HepG2 (cell line): Measurements from ENCODE around the gene STC2. TPM values are rescaled to one million over a fixed set of nuclear protein-coding genes. Genes with fewer than 3 reads are reported as not detected.
A peak's percentile ranks its signal among the peaks of the same experiment; 100 is the strongest.

Experiments
- ATF5 ChIP-seq: sonication (generic); formaldehyde crosslinking; IDR thresholded peaks from 2 replicates; pipeline ENCODE4 v1.4.0; 2020; ENCODE audit warnings: mild to moderate bottlenecking, low read depth, missing genetic modification reagents
- BHLHE40 ChIP-seq: IDR thresholded peaks from 2 replicates; pipeline ENCODE4 v1.6.1; 2011; ENCODE audit warnings: low read length, improper control_type of control experiment
- DMTF1 ChIP-seq: sonication (generic); formaldehyde crosslinking; IDR thresholded peaks from 2 replicates; pipeline ENCODE4 v1.4.0; 2020; ENCODE audit warnings: mild to moderate bottlenecking, missing genetic modification reagents
- ESRRA ChIP-seq: sonication (generic); formaldehyde crosslinking; IDR thresholded peaks from 2 replicates; pipeline ENCODE4 v1.5.1; 2020; ENCODE audit warnings: mild to moderate bottlenecking, low read depth, missing genetic modification reagents
- FOXK2 ChIP-seq: fragments of 450-650 bp; IDR thresholded peaks from 2 replicates; pipeline ENCODE4 v1.6.1; 2016
- FOXP1 ChIP-seq, 2 experiments: fragments of 450-650 bp in 1 of 2; IDR thresholded peaks; 2 replicates each; pipeline ENCODE4 v1.6.1; 2017 to 2018; ENCODE audit warnings: antibody characterized with exemption in 1 of 2
- HIVEP1 ChIP-seq: sonication (generic); formaldehyde crosslinking; IDR thresholded peaks from 2 replicates; pipeline ENCODE4 v1.4.0; 2020; ENCODE audit warnings: mild to moderate bottlenecking, missing genetic modification reagents
- HMG20A ChIP-seq: IDR thresholded peaks from 2 replicates; pipeline ENCODE4 v1.6.1; 2016; ENCODE audit warnings: borderline replicate concordance
- HOXA5 ChIP-seq: sonication (generic); formaldehyde crosslinking; IDR thresholded peaks from 2 replicates; pipeline ENCODE4 v1.4.0; 2020; ENCODE audit warnings: missing genetic modification reagents
- HOXD1 ChIP-seq: sonication (generic); formaldehyde crosslinking; IDR thresholded peaks from 2 replicates; pipeline ENCODE4 v1.5.0; 2020; ENCODE audit warnings: missing genetic modification reagents
- MEF2D ChIP-seq: sonication (generic); formaldehyde crosslinking; IDR thresholded peaks from 2 replicates; pipeline ENCODE4 v1.5.1; 2020; ENCODE audit warnings: mild to moderate bottlenecking, missing genetic modification reagents
- MYPOP ChIP-seq: sonication (generic); formaldehyde crosslinking; IDR thresholded peaks from 2 replicates; pipeline ENCODE4 v1.8.1; 2023; ENCODE audit warnings: mild to moderate bottlenecking, moderate library complexity, missing genetic modification reagents
- NAIF1 ChIP-seq: sonication (generic); formaldehyde crosslinking; IDR thresholded peaks from 2 replicates; pipeline ENCODE4 v1.5.0; 2020; ENCODE audit warnings: mild to moderate bottlenecking, missing genetic modification reagents, borderline replicate concordance
- NR1H2 ChIP-seq: sonication (generic); formaldehyde crosslinking; IDR thresholded peaks from 2 replicates; pipeline ENCODE4 v1.8.1; 2022; ENCODE audit warnings: low read depth, missing genetic modification reagents, borderline replicate concordance
- RAD51 ChIP-seq: fragments of 450-650 bp; IDR thresholded peaks from 2 replicates; pipeline ENCODE4 v1.6.1; 2016; ENCODE audit warnings: borderline replicate concordance
- SRSF1 ChIP-seq: fragments of 200-400 bp; formaldehyde crosslinking; optimal IDR thresholded peaks from 2 replicates; pipeline ENCODE3; 2017; ENCODE audit warnings: mild to moderate bottlenecking, low read depth, low read length, moderate library complexity
- STAT5B ChIP-seq: sonication (generic); formaldehyde crosslinking; IDR thresholded peaks from 2 replicates; pipeline ENCODE4 v1.4.0; 2020; ENCODE audit warnings: missing genetic modification reagents
- TOE1 ChIP-seq: sonication (generic); formaldehyde crosslinking; IDR thresholded peaks from 2 replicates; pipeline ENCODE4 v1.4.0; 2020; ENCODE audit warnings: mild to moderate bottlenecking, missing genetic modification reagents
- TRIM24 ChIP-seq: sonication (generic); formaldehyde crosslinking; IDR thresholded peaks from 2 replicates; pipeline ENCODE4 v1.8.0; 2022; ENCODE audit warnings: mild to moderate bottlenecking, missing genetic modification reagents
- ZMAT3 ChIP-seq: sonication (generic); formaldehyde crosslinking; conservative IDR thresholded peaks from 2 replicates; pipeline ENCODE4 v1.7.0; 2021; ENCODE audit warnings: missing genetic modification reagents
- ZNF232 ChIP-seq: sonication (generic); formaldehyde crosslinking; IDR thresholded peaks from 2 replicates; pipeline ENCODE4 v1.4.0; 2020; ENCODE audit warnings: missing genetic modification reagents, borderline replicate concordance
- ZNF761 ChIP-seq: sonication (generic); formaldehyde crosslinking; conservative IDR thresholded peaks from 2 replicates; pipeline ENCODE4 v1.4.0; 2020; ENCODE audit warnings: mild to moderate bottlenecking, missing genetic modification reagents
- ZNF780A ChIP-seq: sonication (generic); formaldehyde crosslinking; IDR thresholded peaks from 2 replicates; pipeline ENCODE4 v1.8.0; 2022; ENCODE audit warnings: mild to moderate bottlenecking, missing genetic modification reagents, moderate library complexity
- ZNF790 ChIP-seq: sonication (generic); formaldehyde crosslinking; IDR thresholded peaks from 2 replicates; pipeline ENCODE4 v1.8.0; 2022; ENCODE audit warnings: missing genetic modification reagents, mild to moderate bottlenecking, borderline replicate concordance
- ZNF841 ChIP-seq: sonication (generic); formaldehyde crosslinking; IDR thresholded peaks from 2 replicates; pipeline ENCODE4 v1.8.1; 2023; ENCODE audit warnings: missing genetic modification reagents, borderline replicate concordance
- polyA plus RNA-seq, 8 experiments: library from polyadenylated mRNA; depleted of rRNA in 3 of 8; stranded (reverse) in 7 of 8; unstranded in 1 of 8; fragments of >200 nt; fragmentation: Illumina TruSeq in 4 of 8; extraction: Trizol in 4 of 8; gene quantifications; 2 replicates each; pipeline versions ENCODE4 v1.2.1 to v1.2.3, GENCODE V29; 2011 to 2016; ENCODE audit warnings: low read depth in 4 of 8, missing spikeins in 1 of 8, mixed read lengths in 1 of 8; ENCODE audit not compliant: insufficient read depth in 1 of 8
- total RNA-seq, 5 experiments: library from RNA; depleted of rRNA; stranded (reverse); fragments of >200 nt; fragmentation: Illumina TruSeq; extraction: Trizol; gene quantifications; 2 replicates each; pipeline ENCODE4 v1.2.3, GENCODE V29; 2016; ENCODE audit warnings: low read depth in 1 of 5
- TF ChIP-seq, protein P1 (sequence below): sonication (generic); formaldehyde crosslinking; IDR thresholded peaks from 2 replicates; pipeline ENCODE4 v1.8.0; 2022; ENCODE audit warnings: low read depth, missing genetic modification reagents

The STC2 gene
- total and polyA plus RNA-seq, 2 of the 13 experiments (the other 11 are each of a cell fraction or from before 2014, with no cell fraction given) = 27.1 to 69.2 TPM

DNA sequence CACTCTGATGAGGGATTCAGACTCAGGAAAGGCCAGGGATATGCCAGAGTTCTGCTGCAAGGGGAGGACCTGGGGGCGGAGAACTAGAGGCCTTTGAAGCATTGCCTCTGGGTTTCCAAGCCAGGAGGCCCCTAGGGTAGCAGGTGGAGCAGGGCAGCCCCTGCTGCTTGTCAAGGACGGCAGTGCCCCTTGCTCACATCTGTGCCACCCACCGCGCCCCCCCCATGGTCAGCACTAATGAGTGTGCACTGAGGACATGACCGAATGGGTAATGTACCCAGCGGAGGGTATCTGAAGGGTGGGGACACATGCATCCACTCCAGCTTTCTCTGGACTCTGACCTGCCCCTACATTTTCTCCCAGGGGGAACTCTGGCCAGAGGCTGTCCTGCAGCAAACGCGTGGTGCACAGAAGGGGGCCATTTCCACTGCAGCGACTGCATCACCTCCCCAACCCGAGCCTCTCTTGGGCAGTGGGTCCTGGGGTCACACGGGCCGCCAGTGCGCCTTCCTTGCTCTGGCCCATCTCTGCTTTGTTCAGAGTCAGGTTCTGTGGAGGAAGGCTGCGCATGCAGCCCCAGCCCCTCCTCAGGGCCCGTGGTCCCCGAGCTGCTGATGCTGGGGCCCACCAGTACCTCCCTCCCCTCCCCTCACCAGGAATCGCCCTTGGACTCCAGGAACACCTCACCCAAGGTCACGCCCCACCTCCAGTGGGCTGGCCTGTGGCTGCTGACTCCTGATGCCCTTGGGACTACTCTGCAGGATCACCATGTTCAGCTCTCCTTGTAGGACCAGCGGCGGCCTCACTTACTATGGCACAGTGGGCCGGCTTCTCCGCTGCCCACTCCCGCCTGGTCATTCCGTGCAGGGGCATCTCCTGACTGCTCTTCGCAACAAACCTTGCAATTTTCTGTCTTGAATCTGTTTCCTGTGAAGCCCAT is 31.2 kb downstream of the STC2 start (continued):
- TF ChIP-seq ATF5 (CRISPR knock-in tag) (no peak), DMTF1 (CRISPR knock-in tag) (no peak), FOXP1 (IDR thresholded peaks at IDR 0.05) (no peak), FOXP1 (CRISPR knock-in tag; IDR thresholded peaks at IDR 0.05) (no peak), FOXK2 (no peak), TRIM24 (CRISPR knock-in tag) (no peak), HIVEP1 (CRISPR knock-in tag) (peak; percentile 32; the same call in 1 of the 2 replicates), BHLHE40 (no peak), STAT5B (CRISPR knock-in tag) (no peak), NR1H2 (CRISPR knock-in tag) (no peak), ZNF232 (CRISPR knock-in tag) (no peak; the same call in 1 of the 2 replicates), ZNF790 (no peak), ZMAT3 (CRISPR knock-in tag) (no peak; the same call in 1 of the 2 replicates), ZNF780A (CRISPR knock-in tag) (no peak), HOXD1 (no peak), HMG20A (CRISPR knock-in tag) (no peak), HOXA5 (CRISPR knock-in tag) (no peak; the same call in 1 of the 2 replicates), SRSF1 (peak; percentile 54), MEF2D (CRISPR knock-in tag) (peak; percentile 14; the same call in 1 of the 2 replicates), TOE1 (CRISPR knock-in tag) (no peak), MYPOP (CRISPR knock-in tag) (no peak), ZNF841 (CRISPR knock-in tag) (no peak), ESRRA (CRISPR knock-in tag) (0 out of 2 replicates have a peak, but pooled peaks have one; percentile 85), RAD51 (no peak), ZNF761 (CRISPR knock-in tag) (no peak), NAIF1 (peak; percentile 71; the same call in 1 of the 2 replicates)
- TF ChIP-seq, protein P1, sequence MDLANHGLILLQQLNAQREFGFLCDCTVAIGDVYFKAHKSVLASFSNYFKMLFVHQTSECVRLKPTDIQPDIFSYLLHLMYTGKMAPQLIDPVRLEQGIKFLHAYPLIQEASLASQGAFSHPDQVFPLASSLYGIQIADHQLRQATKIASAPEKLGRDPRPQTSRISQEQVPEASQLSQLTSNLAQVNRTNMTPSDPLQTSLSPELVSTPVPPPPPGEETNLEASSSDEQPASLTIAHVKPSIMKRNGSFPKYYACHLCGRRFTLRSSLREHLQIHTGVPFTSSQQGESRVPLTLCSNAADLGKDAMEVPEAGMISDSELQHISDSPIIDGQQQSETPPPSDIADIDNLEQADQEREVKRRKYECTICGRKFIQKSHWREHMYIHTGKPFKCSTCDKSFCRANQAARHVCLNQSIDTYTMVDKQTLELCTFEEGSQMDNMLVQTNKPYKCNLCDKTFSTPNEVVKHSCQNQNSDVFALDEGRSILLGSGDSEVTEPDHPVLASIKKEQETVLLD (CRISPR knock-in tag) = no peak
